ENCODE data around the gene PPP2R5D.

The PPP2R5D gene

DNA sequence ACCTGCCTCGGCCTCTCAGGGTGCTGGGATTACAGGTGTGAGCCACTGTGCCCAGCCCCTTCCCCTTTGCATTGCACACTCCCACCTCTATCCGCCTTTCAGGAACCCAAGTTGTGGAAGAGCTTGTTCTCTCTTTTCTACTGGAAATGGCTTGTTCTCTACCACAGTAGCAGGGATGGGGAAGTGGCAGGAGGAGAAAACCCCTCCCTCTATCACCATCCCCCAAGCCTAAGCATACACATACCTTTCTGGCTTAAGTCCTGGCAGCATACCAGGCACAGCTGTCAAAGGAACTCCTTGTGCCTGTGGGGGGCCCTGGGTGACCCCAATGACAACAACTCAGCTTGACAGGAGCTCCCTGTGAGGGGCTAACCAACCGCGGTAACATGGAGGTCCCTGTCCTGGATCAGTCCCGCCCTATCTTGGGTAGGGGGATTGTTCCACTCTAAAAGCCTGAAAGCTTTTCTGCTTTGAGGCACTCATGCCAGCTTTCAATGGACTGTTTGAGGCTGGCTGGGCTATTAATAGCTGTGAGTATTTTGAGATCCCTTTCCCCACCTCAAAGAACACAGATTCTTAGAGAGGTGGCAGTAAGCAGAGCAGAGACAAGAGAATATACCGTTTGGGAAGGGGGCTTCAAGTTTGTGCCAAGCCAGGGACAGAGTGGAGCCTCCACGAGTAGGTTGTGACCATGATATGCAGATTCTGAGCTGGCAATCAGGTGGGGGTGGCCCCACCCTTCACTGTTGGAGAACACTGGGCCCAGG is 32.0 kb downstream of the PPP2R5D start:
- no peak for TF ChIP-seq EZH2phosphoT487 (IDR thresholded peaks at IDR 0.05; ENCODE audit: borderline replicate concordance, low read length)
- TF ChIP-seq, protein P1, sequence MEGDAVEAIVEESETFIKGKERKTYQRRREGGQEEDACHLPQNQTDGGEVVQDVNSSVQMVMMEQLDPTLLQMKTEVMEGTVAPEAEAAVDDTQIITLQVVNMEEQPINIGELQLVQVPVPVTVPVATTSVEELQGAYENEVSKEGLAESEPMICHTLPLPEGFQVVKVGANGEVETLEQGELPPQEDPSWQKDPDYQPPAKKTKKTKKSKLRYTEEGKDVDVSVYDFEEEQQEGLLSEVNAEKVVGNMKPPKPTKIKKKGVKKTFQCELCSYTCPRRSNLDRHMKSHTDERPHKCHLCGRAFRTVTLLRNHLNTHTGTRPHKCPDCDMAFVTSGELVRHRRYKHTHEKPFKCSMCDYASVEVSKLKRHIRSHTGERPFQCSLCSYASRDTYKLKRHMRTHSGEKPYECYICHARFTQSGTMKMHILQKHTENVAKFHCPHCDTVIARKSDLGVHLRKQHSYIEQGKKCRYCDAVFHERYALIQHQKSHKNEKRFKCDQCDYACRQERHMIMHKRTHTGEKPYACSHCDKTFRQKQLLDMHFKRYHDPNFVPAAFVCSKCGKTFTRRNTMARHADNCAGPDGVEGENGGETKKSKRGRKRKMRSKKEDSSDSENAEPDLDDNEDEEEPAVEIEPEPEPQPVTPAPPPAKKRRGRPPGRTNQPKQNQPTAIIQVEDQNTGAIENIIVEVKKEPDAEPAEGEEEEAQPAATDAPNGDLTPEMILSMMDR (IDR thresholded peaks at IDR 0.05; ENCODE audit: low read depth, low read length, poor library complexity, severe bottlenecking): no peak
- Histone ChIP-seq H3K4me3 (ENCODE audit: low read length) (no peak overlapping the region), H3K9me2 (replicated peaks; ENCODE audit: control insufficient read depth, low read length) (no peaks in the 10 kb centered on the region), H3K9me3 (ENCODE audit: control insufficient read depth, insufficient read depth, low read length) (no peaks in the 10 kb centered on the region), H3K4me1 (ENCODE audit: control insufficient read depth, low read length) (peaks cover 41% of the 10 kb centered on the region), H3K36me3 (ENCODE audit: control insufficient read depth, low read length) (peaks cover 53% of the 10 kb centered on the region), H3K4me2 (ENCODE audit: low read length) (no peak overlapping the region), H3F3A (ENCODE audit: control insufficient read depth, insufficient read depth) (peaks cover 12% of the 10 kb centered on the region), H3K27me3 (ENCODE audit: control insufficient read depth, low read length) (no peaks in the 10 kb centered on the region), H4K20me1 (ENCODE audit: control insufficient read depth, insufficient read depth, low read depth, low read length) (no peaks in the 10 kb centered on the region), H3K27ac (ENCODE audit: low read depth, low read length) (no peak overlapping the region), H3K79me2 (ENCODE audit: control insufficient read depth, low read length) (peaks cover 50% of the 10 kb centered on the region)

DNA sequence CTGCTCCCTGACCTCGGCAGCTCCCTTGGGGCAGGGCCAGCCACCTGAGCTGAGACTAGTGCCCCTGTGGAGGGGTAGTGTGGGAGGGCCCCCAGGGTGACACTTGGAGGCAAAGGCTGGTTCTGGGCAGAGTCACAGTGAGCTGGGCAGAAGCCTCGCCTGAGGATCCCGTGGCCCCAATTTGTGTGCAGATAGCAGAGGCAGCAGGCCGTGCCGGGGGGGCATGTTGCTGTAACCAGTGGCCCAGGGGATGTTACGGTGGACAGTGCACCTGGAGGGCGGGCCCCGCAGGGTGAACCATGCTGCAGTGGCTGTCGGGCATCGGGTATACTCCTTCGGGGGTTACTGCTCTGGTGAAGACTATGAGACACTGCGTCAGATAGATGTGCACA is 32.6 kb downstream of the PPP2R5D start:
- H3K4me2 ChIP-seq (ENCODE audit: low read length): no peak overlapping the region
- peaks cover 49% of the 10 kb centered on the region for H3K79me2 ChIP-seq (ENCODE audit: control insufficient read depth, low read length)
- H3K27ac ChIP-seq (ENCODE audit: low read depth, low read length): no peak overlapping the region
- peaks cover 38% of the 10 kb centered on the region for H3K4me1 ChIP-seq (ENCODE audit: control insufficient read depth, low read length)
- H3K4me3 ChIP-seq (ENCODE audit: low read length): no peak overlapping the region
- H3K27me3 ChIP-seq (ENCODE audit: control insufficient read depth, low read length): no peaks in the 10 kb centered on the region
- no peaks in the 10 kb centered on the region for H4K20me1 ChIP-seq (ENCODE audit: control insufficient read depth, insufficient read depth, low read depth, low read length)
- peaks cover 12% of the 10 kb centered on the region for H3F3A ChIP-seq (ENCODE audit: control insufficient read depth, insufficient read depth)
- TF ChIP-seq, protein P1 (IDR thresholded peaks at IDR 0.05; ENCODE audit: low read depth, low read length, poor library complexity, severe bottlenecking): no peak
- no peak for TF ChIP-seq EZH2phosphoT487 (IDR thresholded peaks at IDR 0.05; ENCODE audit: borderline replicate concordance, low read length)
- H3K36me3 ChIP-seq (ENCODE audit: control insufficient read depth, low read length): peaks cover 48% of the 10 kb centered on the region
- H3K9me3 ChIP-seq (ENCODE audit: control insufficient read depth, insufficient read depth, low read length): no peaks in the 10 kb centered on the region
- no peaks in the 10 kb centered on the region for H3K9me2 ChIP-seq (replicated peaks; ENCODE audit: control insufficient read depth, low read length)

DNA sequence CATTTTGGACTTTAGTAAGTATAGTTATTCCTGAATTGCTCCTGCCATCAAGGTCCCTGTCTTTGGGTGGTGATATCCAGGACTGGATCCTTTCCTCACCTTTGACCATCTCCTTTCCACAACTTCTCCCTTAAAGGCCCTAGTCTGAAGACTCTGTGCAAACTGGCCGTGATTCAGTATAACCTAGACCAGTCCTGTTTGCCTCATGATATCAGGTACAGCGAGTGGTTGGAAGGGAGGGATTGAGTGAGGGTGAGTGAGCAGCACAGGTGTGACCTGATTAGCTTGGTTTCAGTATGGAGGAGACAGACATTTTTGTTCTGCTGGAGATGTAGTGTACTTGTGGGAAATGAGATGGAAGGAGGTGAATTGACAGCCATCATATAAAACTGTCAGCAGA is 34.8 kb downstream of the PPP2R5D start:
- H3K79me2 ChIP-seq (ENCODE audit: control insufficient read depth, low read length): peaks cover 55% of the 10 kb centered on the region
- no peak overlapping the region for H3K27ac ChIP-seq (ENCODE audit: low read depth, low read length)
- no peaks in the 10 kb centered on the region for H3K27me3 ChIP-seq (ENCODE audit: control insufficient read depth, low read length)
- TF ChIP-seq, protein P1 (IDR thresholded peaks at IDR 0.05; ENCODE audit: low read depth, low read length, poor library complexity, severe bottlenecking): no peak
- no peak for TF ChIP-seq EZH2phosphoT487 (IDR thresholded peaks at IDR 0.05; ENCODE audit: borderline replicate concordance, low read length)
- no peak overlapping the region for H3K4me2 ChIP-seq (ENCODE audit: low read length)
- H3F3A ChIP-seq (ENCODE audit: control insufficient read depth, insufficient read depth): peaks cover 12% of the 10 kb centered on the region
- H3K4me3 ChIP-seq (ENCODE audit: low read length): no peak overlapping the region
- no peaks in the 10 kb centered on the region for H3K9me2 ChIP-seq (replicated peaks; ENCODE audit: control insufficient read depth, low read length)
- no peaks in the 10 kb centered on the region for H3K9me3 ChIP-seq (ENCODE audit: control insufficient read depth, insufficient read depth, low read length)
- peaks cover 46% of the 10 kb centered on the region for H3K36me3 ChIP-seq (ENCODE audit: control insufficient read depth, low read length)
- no peaks in the 10 kb centered on the region for H4K20me1 ChIP-seq (ENCODE audit: control insufficient read depth, insufficient read depth, low read depth, low read length)
- peaks cover 31% of the 10 kb centered on the region for H3K4me1 ChIP-seq (ENCODE audit: control insufficient read depth, low read length)

All from DOHH2 (cell line).